ENCODE data around the gene ADIPOR2.

Gene ADIPOR2

GRCh38 chr12:1773937-1774655 is 83.2 kb downstream of the ADIPOR2 start:
- no peak for DNase-seq (ENCODE audit: low spot score)

GRCh38 chr12:1776170-1776921 is 85.5 kb downstream of the ADIPOR2 start:
- no peak for DNase-seq (ENCODE audit: low spot score)

GRCh38 chr12:1777798-1778197 is 86.9 kb downstream of the ADIPOR2 start:
- no peak for DNase-seq (ENCODE audit: low spot score)

GRCh38 chr12:1778911-1779310 is 88.0 kb downstream of the ADIPOR2 start:
- no peak for DNase-seq (ENCODE audit: low spot score)

GRCh38 chr12:1779783-1780182 is 88.9 kb downstream of the ADIPOR2 start:
- DNase-seq (ENCODE audit: low spot score), result no peak

GRCh38 chr12:1781772-1782171 is 90.9 kb downstream of the ADIPOR2 start:
- DNase-seq (ENCODE audit: low spot score), result no peak

GRCh38 chr12:1782215-1782614 is 91.3 kb downstream of the ADIPOR2 start:
- DNase-seq (ENCODE audit: low spot score), result no peak

GRCh38 chr12:1787714-1788113 is 96.8 kb downstream of the ADIPOR2 start:
- no peak for DNase-seq (ENCODE audit: low spot score)

- DNase-seq (ENCODE audit: low spot score), result no peak
These were observed 99.6 kb downstream of the ADIPOR2 start for GRCh38 chr12:1790444-1790843.

- peak; percentile 77 for DNase-seq (ENCODE audit: low spot score)
These were observed 100.4 kb downstream of the ADIPOR2 start for GRCh38 chr12:1791104-1791841.

GRCh38 chr12:1792406-1792805 is 101.5 kb downstream of the ADIPOR2 start:
- DNase-seq (ENCODE audit: low spot score), result no peak

GRCh38 chr12:1793426-1794210 is 102.7 kb downstream of the ADIPOR2 start:
- no peak for DNase-seq (ENCODE audit: low spot score)

- no peak for DNase-seq (ENCODE audit: low spot score)
These were observed 103.7 kb downstream of the ADIPOR2 start for GRCh38 chr12:1794440-1795090.

GRCh38 chr12:1795221-1795784 is 104.4 kb downstream of the ADIPOR2 start:
- no peak for DNase-seq (ENCODE audit: low spot score)

GRCh38 chr12:1795785-1796514 is 105.1 kb downstream of the ADIPOR2 start:
- DNase-seq (ENCODE audit: low spot score), result peak; percentile 89

- DNase-seq (ENCODE audit: low spot score), result no peak
These were observed 105.7 kb downstream of the ADIPOR2 start for GRCh38 chr12:1796515-1797010.

- no peak for DNase-seq (ENCODE audit: low spot score)
These were observed 106.4 kb downstream of the ADIPOR2 start for GRCh38 chr12:1797011-1797901.

- DNase-seq (ENCODE audit: low spot score), result no peak
These were observed 107.2 kb downstream of the ADIPOR2 start for GRCh38 chr12:1797991-1798640.

- DNase-seq (ENCODE audit: low spot score), result peak; percentile 5
These were observed 107.8 kb downstream of the ADIPOR2 start for GRCh38 chr12:1798641-1799020.

All from HuH-7 (cell line).